Measurements from ENCODE around the gene CCNA1.

DNA sequence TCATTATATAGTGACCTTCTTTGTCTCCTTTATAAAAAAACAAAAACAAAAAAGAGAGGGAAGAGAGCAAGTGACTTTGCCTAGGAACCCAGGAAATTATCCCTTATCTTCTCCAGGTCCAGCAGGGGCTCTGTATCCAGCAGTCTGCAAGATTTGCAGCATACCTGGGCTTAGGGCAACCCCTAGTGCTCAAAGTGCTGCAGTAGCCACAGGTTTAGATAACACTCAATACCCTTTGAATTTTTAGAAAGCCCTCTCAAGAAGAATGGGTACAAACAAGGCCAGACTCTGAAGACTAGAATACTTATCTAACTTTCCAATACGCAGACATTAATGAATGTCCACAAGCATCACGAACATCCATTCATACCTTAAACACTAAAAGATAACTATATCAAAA, 43.2 kb downstream of the CCNA1 start:
- TF ChIP-seq, protein P1, sequence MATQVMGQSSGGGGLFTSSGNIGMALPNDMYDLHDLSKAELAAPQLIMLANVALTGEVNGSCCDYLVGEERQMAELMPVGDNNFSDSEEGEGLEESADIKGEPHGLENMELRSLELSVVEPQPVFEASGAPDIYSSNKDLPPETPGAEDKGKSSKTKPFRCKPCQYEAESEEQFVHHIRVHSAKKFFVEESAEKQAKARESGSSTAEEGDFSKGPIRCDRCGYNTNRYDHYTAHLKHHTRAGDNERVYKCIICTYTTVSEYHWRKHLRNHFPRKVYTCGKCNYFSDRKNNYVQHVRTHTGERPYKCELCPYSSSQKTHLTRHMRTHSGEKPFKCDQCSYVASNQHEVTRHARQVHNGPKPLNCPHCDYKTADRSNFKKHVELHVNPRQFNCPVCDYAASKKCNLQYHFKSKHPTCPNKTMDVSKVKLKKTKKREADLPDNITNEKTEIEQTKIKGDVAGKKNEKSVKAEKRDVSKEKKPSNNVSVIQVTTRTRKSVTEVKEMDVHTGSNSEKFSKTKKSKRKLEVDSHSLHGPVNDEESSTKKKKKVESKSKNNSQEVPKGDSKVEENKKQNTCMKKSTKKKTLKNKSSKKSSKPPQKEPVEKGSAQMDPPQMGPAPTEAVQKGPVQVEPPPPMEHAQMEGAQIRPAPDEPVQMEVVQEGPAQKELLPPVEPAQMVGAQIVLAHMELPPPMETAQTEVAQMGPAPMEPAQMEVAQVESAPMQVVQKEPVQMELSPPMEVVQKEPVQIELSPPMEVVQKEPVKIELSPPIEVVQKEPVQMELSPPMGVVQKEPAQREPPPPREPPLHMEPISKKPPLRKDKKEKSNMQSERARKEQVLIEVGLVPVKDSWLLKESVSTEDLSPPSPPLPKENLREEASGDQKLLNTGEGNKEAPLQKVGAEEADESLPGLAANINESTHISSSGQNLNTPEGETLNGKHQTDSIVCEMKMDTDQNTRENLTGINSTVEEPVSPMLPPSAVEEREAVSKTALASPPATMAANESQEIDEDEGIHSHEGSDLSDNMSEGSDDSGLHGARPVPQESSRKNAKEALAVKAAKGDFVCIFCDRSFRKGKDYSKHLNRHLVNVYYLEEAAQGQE (IDR thresholded peaks at IDR 0.05; ENCODE audit: insufficient read depth in 1 of 2, low read depth in 2 of 2, low read length in 2 of 2) = no peak
- no peak for TF ChIP-seq POLR2AphosphoS5 (IDR thresholded peaks at IDR 0.05; ENCODE audit: low read depth, low read length)
